NCI-H128 (cell line): ENCODE measurements around the gene SPARCL1.

Source experiments
- DNase-seq: peaks from one replicate; lab custom pipeline; 2025; ENCODE audit not compliant: unreplicated experiment; lab: John Stamatoyannopoulos, UW

The SPARCL1 gene

DNA sequence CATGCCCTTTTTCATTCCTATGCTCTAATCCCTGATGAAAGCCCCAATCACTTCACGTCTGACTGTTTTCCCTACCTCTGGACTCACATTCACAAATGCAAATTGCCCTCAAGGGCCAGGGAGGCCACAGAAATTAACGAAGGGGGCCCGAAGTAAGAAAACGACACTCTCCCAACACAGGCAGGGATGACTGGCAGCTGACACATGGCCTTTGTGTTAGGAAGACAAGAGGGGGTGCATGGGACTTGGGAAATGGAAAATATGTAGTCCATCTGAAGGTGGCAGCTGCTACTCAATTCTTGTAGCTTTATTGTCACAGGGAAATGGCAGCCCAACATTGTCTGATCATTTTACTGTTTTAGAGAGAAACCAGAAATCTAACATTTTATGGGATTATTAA, 12.3 kb upstream of the SPARCL1 start:
- no peak for DNase-seq

GRCh38 chr4:87540146-87541058, 11.2 kb upstream of the SPARCL1 start:
- DNase-seq = no peak

DNA sequence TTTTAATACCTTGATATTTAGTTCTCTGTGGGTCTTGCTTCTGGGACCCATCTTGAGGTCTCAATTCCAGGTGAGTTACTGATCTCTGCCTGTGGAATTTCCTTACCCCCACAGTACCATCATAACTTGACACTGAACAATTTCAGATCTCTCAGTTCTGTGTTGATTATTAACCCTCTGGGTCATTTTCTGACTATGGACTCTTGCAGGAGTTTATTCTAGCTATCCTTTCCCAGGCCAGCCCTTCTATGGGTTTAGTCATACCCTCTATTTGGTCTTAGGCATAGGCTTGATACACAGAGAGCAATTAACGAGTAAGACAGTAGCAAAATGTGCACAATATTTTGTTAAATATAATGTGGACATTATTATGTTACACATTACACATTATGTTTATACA, 3.7 kb upstream of the SPARCL1 start:
- no peak for DNase-seq

DNA sequence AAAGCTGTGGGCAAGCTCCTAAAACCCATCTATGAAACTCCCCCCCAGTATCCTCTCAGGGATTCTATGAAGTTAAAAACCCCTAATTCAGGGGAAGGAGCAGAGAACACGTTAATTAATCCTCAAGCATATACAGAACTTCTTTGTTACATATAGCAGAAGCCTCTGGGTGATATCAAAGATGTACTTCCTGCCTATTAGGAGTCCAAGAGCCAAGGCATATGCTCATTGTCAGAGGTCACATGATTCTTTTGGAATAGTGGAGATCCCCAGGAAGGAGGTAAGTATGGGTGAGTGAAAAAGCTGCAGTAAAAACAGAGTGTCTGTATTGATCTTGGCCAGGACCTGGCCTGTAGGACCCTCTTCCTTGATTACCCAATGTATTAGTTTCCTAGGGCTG, 2.9 kb upstream of the SPARCL1 start:
- DNase-seq = no peak

GRCh38 chr4:87531621-87532020, 2.4 kb upstream of the SPARCL1 start:
- no peak for DNase-seq

- DNase-seq = no peak
Observed at GRCh38 chr4:87530868-87531267, 1.7 kb upstream of the SPARCL1 start.

DNA sequence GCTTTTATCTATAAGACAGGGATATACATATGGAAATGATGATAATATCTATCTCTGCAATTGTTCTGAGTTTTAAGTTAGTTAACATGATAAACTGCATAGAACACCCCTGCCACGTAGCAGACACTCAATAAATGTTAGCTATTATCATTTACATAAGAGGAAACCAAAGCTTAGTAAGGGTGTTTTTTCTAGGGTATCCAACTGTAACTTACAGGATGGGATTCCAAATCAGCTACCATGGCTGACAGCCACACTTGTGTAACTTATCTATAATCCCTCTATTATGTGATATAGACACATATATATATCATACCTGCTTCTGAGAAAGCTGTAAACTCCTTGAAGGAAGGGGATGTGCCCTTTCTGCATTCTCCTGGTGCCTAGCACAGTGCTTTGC, 1.1 kb upstream of the SPARCL1 start:
- DNase-seq = no peak

- DNase-seq = no peak
Observed at GRCh38 chr4:87527431-87528220, 1.6 kb downstream of the SPARCL1 start.

GRCh38 chr4:87525636-87526295, 3.4 kb downstream of the SPARCL1 start:
- DNase-seq = no peak

- DNase-seq = no peak
Observed at GRCh38 chr4:87524456-87524855, 4.7 kb downstream of the SPARCL1 start.

GRCh38 chr4:87523307-87523706, 5.9 kb downstream of the SPARCL1 start:
- DNase-seq = no peak

- peak; percentile 19 for DNase-seq
Observed at GRCh38 chr4:87521757-87522374, 7.3 kb downstream of the SPARCL1 start.

- DNase-seq = no peak
Observed at GRCh38 chr4:87521319-87521718, 7.9 kb downstream of the SPARCL1 start.

DNA sequence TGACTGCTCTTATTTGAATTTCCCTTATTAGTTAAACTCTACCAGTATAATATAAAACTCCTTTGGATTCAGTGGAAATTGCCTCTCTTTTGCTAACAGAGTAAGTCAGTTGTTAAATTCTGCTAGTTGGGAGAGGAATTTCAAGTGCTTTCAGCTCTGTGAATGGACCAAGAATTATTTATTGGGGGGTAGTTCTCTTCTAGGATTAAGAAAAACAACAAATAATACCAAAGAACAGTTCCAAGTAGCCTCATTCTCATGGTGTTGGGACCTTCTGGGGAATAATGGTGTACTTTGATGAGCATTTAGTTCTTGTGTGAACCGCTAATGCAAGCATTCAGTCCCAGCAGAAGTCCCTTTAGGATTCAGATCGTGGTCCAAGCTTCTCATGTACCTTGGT, 11.6 kb downstream of the SPARCL1 start:
- no peak for DNase-seq

- no peak for DNase-seq
Observed at GRCh38 chr4:87516683-87517082, 12.5 kb downstream of the SPARCL1 start.

GRCh38 chr4:87512400-87512799, 16.8 kb downstream of the SPARCL1 start:
- DNase-seq = no peak

GRCh38 chr4:87511500-87511899, 17.7 kb downstream of the SPARCL1 start:
- DNase-seq = no peak

DNA sequence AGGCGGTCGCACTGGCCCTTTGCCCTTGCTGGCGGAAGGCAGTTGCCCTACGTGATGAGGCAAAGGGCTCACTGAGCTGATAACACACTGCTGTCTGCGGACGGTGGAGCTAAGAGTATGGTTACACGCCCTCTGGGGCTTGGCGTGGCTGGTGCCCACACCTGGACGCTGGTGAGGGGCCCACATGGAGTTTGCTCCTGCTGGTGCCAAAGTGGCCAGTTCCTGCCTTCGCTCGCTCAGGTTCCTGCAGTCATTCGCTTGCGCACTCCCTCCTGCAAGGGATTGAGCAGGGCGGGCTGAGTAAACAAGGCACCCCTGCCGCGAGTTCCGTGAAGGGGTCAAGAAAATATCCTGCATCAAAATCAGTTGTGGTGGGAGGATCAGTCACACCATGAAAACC, 18.4 kb downstream of the SPARCL1 start:
- no peak for DNase-seq

DNA sequence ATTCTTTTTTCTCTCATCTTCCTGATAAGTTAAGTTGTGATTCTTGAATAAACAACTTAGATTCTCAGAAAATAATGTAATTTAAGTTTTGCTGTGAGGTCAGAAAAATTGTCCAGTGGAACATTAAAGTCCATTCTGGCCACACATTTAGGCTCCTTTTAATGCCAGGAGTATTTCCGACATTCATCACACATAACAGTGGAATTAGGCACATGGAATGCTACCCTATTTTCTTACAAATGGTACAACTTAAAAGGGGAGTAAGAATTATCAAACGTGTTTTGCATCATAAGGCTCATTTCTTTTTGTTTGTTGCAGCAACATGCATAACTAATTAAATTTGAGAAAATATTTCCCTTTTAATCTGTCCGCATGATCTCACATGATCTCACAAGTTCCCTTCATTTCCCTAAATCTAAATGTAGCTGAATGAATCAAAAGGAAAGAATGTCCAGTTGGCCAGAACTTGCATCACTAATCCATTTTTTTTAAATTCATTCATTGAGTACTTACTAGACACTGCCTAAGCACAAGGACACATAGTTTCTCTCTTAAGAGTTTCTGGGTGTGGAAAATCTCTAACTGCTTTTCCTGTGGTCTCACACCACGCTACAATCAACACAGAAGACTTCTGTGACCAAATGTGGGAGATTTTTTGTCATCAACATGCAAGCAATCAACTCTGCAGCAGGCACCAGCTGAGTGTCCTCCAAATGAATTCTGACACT, 22.0 kb downstream of the SPARCL1 start:
- DNase-seq = no peak

GRCh38 chr4:87505862-87506261, 23.3 kb downstream of the SPARCL1 start:
- no peak for DNase-seq
